Measurements from ENCODE around the gene LRRC45.

GRCh38 chr17:81987161-81987770 lies 35.8 kb upstream of the LRRC45 start:
- TF ChIP-seq POLR2A (IDR thresholded peaks at IDR 0.05) (no peak), CTCF (IDR thresholded peaks at IDR 0.05) (no peak)

Data from prostate gland (tissue), 2 donors.